Lower lobe of right lung (tissue), 2 donors: ENCODE results near the gene RAI2. TPM values are rescaled to one million over a fixed set of nuclear protein-coding genes. Genes with fewer than 3 reads are reported as not detected.

Source experiments
- ATAC-seq, 2 donors: fragments of 200-7000 bp; cut with Tn5 transposase; one replicate each; pipeline ENCODE4 v1.9.1; 2020 to 2022; ENCODE audit warnings: mild to moderate bottlenecking in 2 of 2, moderate library complexity in 2 of 2
- DNase-seq: peaks from one replicate; pipeline ENCODE4 v3.0.0-alpha.2; 2020
- H3K27ac ChIP-seq: fragments of 200-600 bp; one replicate; pipeline ENCODE4 v1.8.0; 2022
- H3K27me3 ChIP-seq: fragments of 200-600 bp; one replicate; pipeline ENCODE4 v1.8.0; 2022; ENCODE audit warnings: low read depth
- H3K36me3 ChIP-seq: fragments of 200-600 bp; one replicate; pipeline ENCODE4 v1.8.0; 2022; ENCODE audit warnings: mild to moderate bottlenecking
- H3K4me1 ChIP-seq: fragments of 200-600 bp; one replicate; pipeline ENCODE4 v1.8.0; 2022
- H3K4me3 ChIP-seq: fragments of 200-600 bp; one replicate; pipeline ENCODE4 v1.8.0; 2022; ENCODE audit warnings: mild to moderate bottlenecking
- H3K9me3 ChIP-seq: fragments of 200-600 bp; one replicate; pipeline ENCODE4 v1.8.0; 2022
- intact Hi-C: fragments of 100-400 bp; cut with DNase I; formaldehyde crosslinking; loops from one replicate; pipeline ENCODE4 v1.11.0; 2022
- total RNA-seq: library from RNA; stranded (reverse); fragmentation: NEBNext Ultra II Directional; extraction: Animal tissue kit (Norgen Biotek cat#: 25700); gene quantifications from one replicate; pipeline ENCODE4 v1.2.1, GENCODE V29; 2021
- TF ChIP-seq, protein P1 (sequence below): fragments of 200-600 bp; IDR thresholded peaks from one replicate; pipeline ENCODE4 v1.8.0; 2022; ENCODE audit warnings: antibody characterized with exemption, mild to moderate bottlenecking
- donor health status: DM: no; HTN: yes; CAD: no; lungs with severe emphysema.

The RAI2 gene
- total RNA-seq, 1 donor from 2014 or later, result 26.5 TPM

DNA sequence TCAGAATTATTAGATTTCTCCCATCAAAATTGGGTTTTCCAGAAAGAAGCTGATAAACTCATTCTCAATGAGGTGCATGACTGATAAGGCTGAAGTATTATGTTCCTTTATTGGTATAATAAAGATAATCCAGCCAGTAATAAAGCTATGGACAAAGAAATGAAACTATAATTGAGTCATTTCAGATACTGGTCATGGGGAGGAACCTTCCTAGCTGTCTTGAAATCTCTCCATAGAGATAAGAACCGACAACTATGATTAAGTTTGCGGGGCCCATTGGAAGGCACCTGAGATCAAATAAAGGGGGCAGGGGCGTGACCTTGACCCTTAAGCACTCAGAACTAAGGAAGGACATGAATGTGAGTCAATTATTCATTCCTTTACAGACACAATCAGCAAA, 47.8 kb downstream of the RAI2 start:
- Histone ChIP-seq H3K36me3 (no peaks in the 10 kb centered on the region), H3K27ac (no peak overlapping the region), H3K4me1 (no peaks in the 10 kb centered on the region), H3K4me3 (no peak overlapping the region), H3K27me3 (no peaks in the 10 kb centered on the region), H3K9me3 (no peaks in the 10 kb centered on the region)
- ATAC-seq (no peak), DNase-seq (no peak)
- TF ChIP-seq, protein P1, sequence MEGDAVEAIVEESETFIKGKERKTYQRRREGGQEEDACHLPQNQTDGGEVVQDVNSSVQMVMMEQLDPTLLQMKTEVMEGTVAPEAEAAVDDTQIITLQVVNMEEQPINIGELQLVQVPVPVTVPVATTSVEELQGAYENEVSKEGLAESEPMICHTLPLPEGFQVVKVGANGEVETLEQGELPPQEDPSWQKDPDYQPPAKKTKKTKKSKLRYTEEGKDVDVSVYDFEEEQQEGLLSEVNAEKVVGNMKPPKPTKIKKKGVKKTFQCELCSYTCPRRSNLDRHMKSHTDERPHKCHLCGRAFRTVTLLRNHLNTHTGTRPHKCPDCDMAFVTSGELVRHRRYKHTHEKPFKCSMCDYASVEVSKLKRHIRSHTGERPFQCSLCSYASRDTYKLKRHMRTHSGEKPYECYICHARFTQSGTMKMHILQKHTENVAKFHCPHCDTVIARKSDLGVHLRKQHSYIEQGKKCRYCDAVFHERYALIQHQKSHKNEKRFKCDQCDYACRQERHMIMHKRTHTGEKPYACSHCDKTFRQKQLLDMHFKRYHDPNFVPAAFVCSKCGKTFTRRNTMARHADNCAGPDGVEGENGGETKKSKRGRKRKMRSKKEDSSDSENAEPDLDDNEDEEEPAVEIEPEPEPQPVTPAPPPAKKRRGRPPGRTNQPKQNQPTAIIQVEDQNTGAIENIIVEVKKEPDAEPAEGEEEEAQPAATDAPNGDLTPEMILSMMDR, result no peak
- intact Hi-C loops, result no loop called here

DNA sequence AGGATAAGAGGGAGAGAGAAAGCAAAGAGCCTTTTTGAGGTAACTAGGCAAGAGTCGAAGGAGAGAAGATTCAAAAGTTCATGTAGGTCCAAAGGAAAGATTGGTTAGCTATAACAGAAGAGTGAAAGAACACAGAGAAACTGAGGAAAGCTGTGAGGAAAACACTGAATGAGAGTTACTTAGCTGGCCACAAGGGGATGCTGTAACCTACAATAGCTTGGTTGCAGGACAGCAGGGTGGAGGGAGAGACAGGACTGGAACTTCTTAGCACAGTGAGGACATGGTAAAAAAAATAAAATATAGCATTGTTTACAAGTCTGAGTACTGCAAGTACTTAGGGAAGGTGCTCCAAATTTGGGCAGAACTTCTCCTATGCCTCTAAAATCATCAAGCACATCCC, 48.3 kb downstream of the RAI2 start:
- no peaks in the 10 kb centered on the region for H3K27me3 ChIP-seq
- DNase-seq (no peak), ATAC-seq (no peak)
- H3K9me3 ChIP-seq, result no peaks in the 10 kb centered on the region
- H3K4me1 ChIP-seq, result no peaks in the 10 kb centered on the region
- TF ChIP-seq, protein P1, result peak; percentile 54
- intact Hi-C loops, result no loop called here
- no peaks in the 10 kb centered on the region for H3K36me3 ChIP-seq
- H3K27ac ChIP-seq, result no peak overlapping the region
- H3K4me3 ChIP-seq, result no peak overlapping the region

DNA sequence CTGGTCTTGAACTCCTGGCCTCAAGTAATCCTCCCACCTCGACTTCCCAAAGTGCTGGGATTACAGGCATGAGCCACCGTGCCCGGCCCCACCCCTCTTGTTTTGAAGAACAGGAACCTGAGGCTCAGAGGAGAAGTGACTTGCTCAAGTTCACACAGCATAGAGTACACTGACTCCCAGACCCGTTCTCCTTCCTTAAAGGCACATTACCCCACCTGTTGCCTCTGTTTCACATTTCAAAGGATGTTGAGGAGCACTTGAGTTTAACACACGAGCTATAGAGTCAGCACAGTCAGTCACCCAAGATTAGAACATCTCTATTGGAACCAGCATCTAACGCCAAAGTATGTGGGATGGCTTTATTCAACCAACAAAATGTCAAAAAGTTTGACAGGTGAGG, 51.1 kb downstream of the RAI2 start:
- H3K27ac ChIP-seq, result no peak overlapping the region

DNA sequence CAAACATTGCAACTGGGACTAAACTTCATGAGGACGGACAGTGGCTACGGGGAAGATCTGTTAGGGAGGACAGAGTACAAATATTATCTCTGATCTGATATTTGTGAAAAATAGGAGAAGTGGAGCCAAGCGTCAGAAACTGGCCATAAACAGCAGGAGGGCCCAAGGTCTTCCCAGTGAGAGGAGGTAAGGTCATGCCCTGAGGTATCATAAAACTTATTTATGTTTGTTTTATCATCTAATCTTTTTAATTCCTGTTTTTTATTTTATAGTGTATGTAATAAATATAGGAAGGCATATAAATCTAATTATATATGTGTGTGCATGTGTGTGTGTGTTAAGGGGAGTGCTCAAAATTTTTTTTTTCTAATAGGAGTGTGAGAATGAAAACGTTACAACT, 51.8 kb downstream of the RAI2 start:
- no peak for DNase-seq
- Histone ChIP-seq H3K9me3 (no peaks in the 10 kb centered on the region), H3K4me1 (no peaks in the 10 kb centered on the region), H3K4me3 (no peak overlapping the region), H3K36me3 (no peaks in the 10 kb centered on the region), H3K27ac (no peak overlapping the region), H3K27me3 (no peaks in the 10 kb centered on the region)
- TF ChIP-seq, protein P1, result no peak
- ATAC-seq, result no peak
- intact Hi-C loops, result no loop called here

More for the DNA sequence above, 51.1 kb downstream of the RAI2 start:
- H3K4me3 ChIP-seq, result no peak overlapping the region
- no peaks in the 10 kb centered on the region for H3K36me3 ChIP-seq
- ATAC-seq (no peak), DNase-seq (no peak)
- intact Hi-C loops, result no loop called here
- no peaks in the 10 kb centered on the region for H3K4me1 ChIP-seq
- H3K27me3 ChIP-seq, result no peaks in the 10 kb centered on the region
- TF ChIP-seq, protein P1, result no peak
- no peaks in the 10 kb centered on the region for H3K9me3 ChIP-seq

DNA sequence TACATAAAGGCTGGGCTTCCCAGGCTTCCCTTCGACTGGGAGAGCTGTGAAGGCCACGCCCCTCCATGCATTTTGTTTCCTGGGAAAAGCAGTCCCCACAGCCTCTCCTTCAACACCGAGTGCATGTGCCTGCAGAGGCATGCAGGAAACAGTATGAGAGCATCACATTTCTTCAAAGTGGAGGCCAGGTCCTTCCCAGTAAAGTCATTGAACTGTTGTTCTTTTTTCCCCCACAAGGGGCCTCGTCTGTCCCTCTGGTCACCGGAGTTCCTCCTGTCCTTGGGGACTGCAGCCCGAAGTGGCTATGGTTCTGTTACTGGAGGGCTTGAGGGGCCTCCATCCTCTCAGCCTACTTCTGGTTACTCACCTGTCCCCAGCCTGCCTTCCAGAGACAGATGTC, 56.0 kb downstream of the RAI2 start:
- ATAC-seq, result no peak
- DNase-seq, result no peak
- H3K4me1 ChIP-seq, result no peaks in the 10 kb centered on the region
- no peaks in the 10 kb centered on the region for H3K9me3 ChIP-seq
- TF ChIP-seq, protein P1, result no peak
- H3K27me3 ChIP-seq, result no peaks in the 10 kb centered on the region
- H3K4me3 ChIP-seq, result no peak overlapping the region
- intact Hi-C loops, result no loop called here
- peaks cover 6% of the 10 kb centered on the region for H3K36me3 ChIP-seq
- H3K27ac ChIP-seq, result no peak overlapping the region

- DNase-seq (no peak), ATAC-seq (no peak)
- no peaks in the 10 kb centered on the region for H3K27me3 ChIP-seq
- no peak overlapping the region for H3K4me3 ChIP-seq
- intact Hi-C loops, result no loop called here
- TF ChIP-seq, protein P1, result no peak
- no peaks in the 10 kb centered on the region for H3K4me1 ChIP-seq
- no peak overlapping the region for H3K27ac ChIP-seq
- H3K9me3 ChIP-seq, result no peaks in the 10 kb centered on the region
- H3K36me3 ChIP-seq, result peaks cover 6% of the 10 kb centered on the region
Measured at GRCh38 chrX:17803449-17803848, 57.6 kb downstream of the RAI2 start.
